Sigmoid colon (tissue), 7 donors: ENCODE results near the gene ACADS. TPM values are rescaled to one million over a fixed set of nuclear protein-coding genes. Genes with fewer than 3 reads are reported as not detected.

Experiments used
- DNase-seq: peaks from one replicate; pipeline ENCODE4 v3.0.0-alpha.2; 2019
- H3K27ac ChIP-seq, 4 donors: fragments of 200-600 bp; sonication (generic); one replicate each; pipeline ENCODE4 v1.5.1; 2016 to 2019; ENCODE audit warnings: mild to moderate bottlenecking in 1 of 4
- H3K27me3 ChIP-seq, 3 donors: fragments of 200-600 bp; sonication (generic); one replicate each; pipeline ENCODE4 v1.5.1; 2019; ENCODE audit warnings: mild to moderate bottlenecking in 1 of 3
- H3K36me3 ChIP-seq, 4 donors: fragments of 200-600 bp; sonication (generic); one replicate each; pipeline ENCODE4 v1.5.1; 2016 to 2019
- H3K4me1 ChIP-seq, 4 donors: fragments of 200-600 bp; sonication (generic); one replicate each; pipeline ENCODE4 v1.5.1; 2017 to 2019
- H3K4me3 ChIP-seq, 4 donors: fragments of 200-600 bp; sonication (generic); one replicate each; pipeline ENCODE4 v1.5.1; 2017 to 2019; ENCODE audit warnings: mild to moderate bottlenecking in 2 of 4, moderate library complexity in 1 of 4
- H3K9me3 ChIP-seq, 4 donors: fragments of 200-600 bp in 3 of 4; sonication (generic) in 3 of 4; one replicate each; pipeline versions ENCODE4 v1.5.1 to v1.6.1; 2013 to 2019
- CTCF ChIP-seq, 4 experiments: fragments of 450-650 bp in 3 of 4; fragments of 200-600 bp in 1 of 4; IDR thresholded peaks; one replicate each; pipeline ENCODE4 v1.5.1; 2016 to 2019; ENCODE audit warnings: antibody characterized with exemption in 4 of 4, mild to moderate bottlenecking in 3 of 4, moderate library complexity in 2 of 4
- EP300 ChIP-seq, 4 donors: sonication (generic); formaldehyde crosslinking; IDR thresholded peaks; one replicate each; pipeline ENCODE4 v1.6.1; 2017; ENCODE audit warnings: antibody characterized with exemption in 4 of 4
- POLR2A ChIP-seq, 2 donors: fragments of 450-650 bp; IDR thresholded peaks; one replicate each; pipeline ENCODE4 v1.6.1; 2016; ENCODE audit warnings: antibody characterized with exemption in 2 of 2, mild to moderate bottlenecking in 2 of 2, moderate library complexity in 2 of 2
- POLR2AphosphoS5 ChIP-seq, 4 donors: sonication (generic); formaldehyde crosslinking; IDR thresholded peaks; one replicate each; pipeline ENCODE4 v1.6.1; 2017; ENCODE audit warnings: antibody characterized with exemption in 4 of 4
- WGBS, 2 donors: extraction: QIAGEN DNeasy Blood & Tissue Kit; methylation state at CpG; one replicate each; pipeline ENCODE4 v1.1.7; 2013; 5-methylcytosine and 5-hydroxymethylcytosine counted together
- intact Hi-C: fragments of 100-400 bp; cut with DNase I; formaldehyde crosslinking; loops from one replicate; pipeline ENCODE4 v1.15.1; 2023
- polyA plus RNA-seq, 3 donors: library from polyadenylated mRNA; stranded (reverse); fragments of 200-250 nt; gene quantifications; one replicate each; pipeline ENCODE4 v1.2.3, GENCODE V29; 2013
- total RNA-seq, 4 donors: library from RNA; depleted of rRNA; stranded (reverse); fragments of >200 nt; gene quantifications; one replicate each; pipeline ENCODE4 v1.1.0, GENCODE V29; 2016
- donor health status: healthy with polysubstance abuse.
- donor health status: Bipolar disorder and iron deficiency.
- donor health status: healthy.

The ACADS gene
- total and polyA plus RNA-seq, 7 donors, result 36.8 to 325 (median 40.3) TPM

DNA sequence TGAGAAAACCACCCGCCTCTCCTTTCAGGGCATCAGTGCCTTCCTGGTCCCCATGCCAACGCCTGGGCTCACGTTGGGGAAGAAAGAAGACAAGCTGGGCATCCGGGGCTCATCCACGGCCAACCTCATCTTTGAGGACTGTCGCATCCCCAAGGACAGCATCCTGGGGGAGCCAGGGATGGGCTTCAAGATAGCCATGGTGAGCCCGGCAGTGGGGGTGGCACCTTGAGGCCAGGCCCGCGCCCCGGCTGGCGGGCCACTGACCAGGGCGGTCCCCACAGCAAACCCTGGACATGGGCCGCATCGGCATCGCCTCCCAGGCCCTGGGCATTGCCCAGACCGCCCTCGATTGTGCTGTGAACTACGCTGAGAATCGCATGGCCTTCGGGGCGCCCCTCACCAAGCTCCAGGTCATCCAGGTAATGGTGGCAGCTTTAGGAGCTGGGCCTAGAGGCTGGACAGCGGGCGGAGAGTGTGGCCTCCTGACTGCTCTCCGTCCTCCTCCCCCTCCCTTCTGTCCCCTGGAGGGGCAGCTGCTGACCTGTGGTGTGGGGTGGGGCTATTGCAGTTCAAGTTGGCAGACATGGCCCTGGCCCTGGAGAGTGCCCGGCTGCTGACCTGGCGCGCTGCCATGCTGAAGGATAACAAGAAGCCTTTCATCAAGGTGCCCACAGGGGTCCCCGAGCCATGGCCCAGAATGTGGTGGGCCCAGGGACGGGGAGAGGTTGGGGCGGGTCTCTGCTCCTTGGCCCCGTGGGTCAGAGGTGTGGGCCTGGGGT is 12.8 kb downstream of the ACADS start:
- H3K4me3 ChIP-seq, result no peak overlapping the region

GRCh38 chr12:120739031-120739762 is 13.6 kb downstream of the ACADS start:
- Histone ChIP-seq H3K4me1 (no peaks in the 10 kb centered on the region), H3K27me3 (no peaks in the 10 kb centered on the region), H3K9me3 (no peaks in the 10 kb centered on the region), H3K27ac (no peak overlapping the region), H3K36me3 (peaks cover 0 to 17% (median 8%) of the 10 kb centered on the region in 4 donors), H3K4me3 (no peak overlapping the region)
- DNase-seq, result no peak
- 95 to 96% methylated on average over 38 of the region's 38 CpGs for WGBS, 2 donors
- intact Hi-C loops, result no loop called here
- TF ChIP-seq POLR2A (IDR thresholded peaks at IDR 0.05) (no peak), EP300 (IDR thresholded peaks at IDR 0.05) (no peak), POLR2AphosphoS5 (IDR thresholded peaks at IDR 0.05) (no peak), CTCF (IDR thresholded peaks at IDR 0.05) (no peak)

More for the DNA sequence above, 12.8 kb downstream of the ACADS start:
- WGBS, 2 donors, result 90 to 93% methylated on average over 31 of the region's 31 CpGs
- TF ChIP-seq POLR2AphosphoS5 (IDR thresholded peaks at IDR 0.05) (no peak), EP300 (IDR thresholded peaks at IDR 0.05) (no peak), POLR2A (IDR thresholded peaks at IDR 0.05) (no peak), CTCF (IDR thresholded peaks at IDR 0.05) (no peak)
- peaks cover 0 to 17% (median 8%) of the 10 kb centered on the region in 4 donors for H3K36me3 ChIP-seq
- H3K4me1 ChIP-seq, result no peaks in the 10 kb centered on the region
- no peak overlapping the region for H3K27ac ChIP-seq
- intact Hi-C loops, result no loop called here
- H3K27me3 ChIP-seq, result no peaks in the 10 kb centered on the region
- no peaks in the 10 kb centered on the region for H3K9me3 ChIP-seq
- no peak for DNase-seq

DNA sequence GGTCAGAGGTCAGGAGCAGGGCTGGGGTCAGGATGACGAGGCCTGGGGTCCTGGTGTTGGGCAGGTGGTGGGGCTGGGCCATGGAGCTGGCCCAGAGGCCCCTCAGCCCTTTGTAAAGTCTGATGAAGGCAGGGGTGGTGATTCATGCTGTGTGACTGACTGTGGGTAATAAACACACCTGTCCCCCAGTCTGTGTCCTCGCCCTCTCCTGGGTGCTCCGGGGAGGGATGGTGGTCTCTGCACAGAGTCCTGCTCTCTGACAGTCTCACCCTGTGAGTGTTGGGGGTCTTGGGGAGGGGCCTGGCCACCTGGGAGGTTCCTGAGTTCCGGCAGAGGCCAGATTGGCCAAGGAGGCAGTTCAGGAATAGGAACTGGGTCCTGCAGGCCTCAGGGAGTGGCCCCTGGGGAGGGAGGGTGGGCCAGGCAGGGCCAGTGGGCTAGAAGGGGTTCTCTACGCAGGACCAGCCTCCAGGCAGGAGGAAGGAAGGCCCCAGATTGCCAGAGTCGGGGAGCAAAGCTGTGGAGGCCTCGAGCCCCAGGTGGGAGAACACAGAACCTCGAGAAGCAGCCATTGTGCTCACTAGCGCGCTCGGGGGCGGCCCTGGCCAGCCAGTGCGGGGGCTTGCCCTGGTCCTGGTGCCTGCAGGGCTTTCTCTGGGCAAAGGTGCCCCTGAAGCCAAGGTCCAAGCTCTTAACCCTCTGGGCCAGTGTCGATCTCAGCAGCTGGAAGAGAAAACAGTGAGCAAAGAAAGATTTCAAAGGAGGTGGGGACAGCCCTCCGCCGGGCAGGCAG is 14.4 kb downstream of the ACADS start:
- Histone ChIP-seq H3K27me3 (no peaks in the 10 kb centered on the region), H3K4me3 (no peak overlapping the region), H3K4me1 (no peaks in the 10 kb centered on the region), H3K9me3 (no peaks in the 10 kb centered on the region), H3K36me3 (peaks cover 0 to 17% (median 8%) of the 10 kb centered on the region in 4 donors), H3K27ac (no peak overlapping the region)
- 81 to 86% methylated on average over 16 of the region's 16 CpGs for WGBS, 2 donors
- no peak for DNase-seq
- intact Hi-C loops, result no loop called here
- TF ChIP-seq EP300 (IDR thresholded peaks at IDR 0.05) (no peak), POLR2A (IDR thresholded peaks at IDR 0.05) (no peak), CTCF (IDR thresholded peaks at IDR 0.05) (no peak), POLR2AphosphoS5 (IDR thresholded peaks at IDR 0.05) (no peak)

DNA sequence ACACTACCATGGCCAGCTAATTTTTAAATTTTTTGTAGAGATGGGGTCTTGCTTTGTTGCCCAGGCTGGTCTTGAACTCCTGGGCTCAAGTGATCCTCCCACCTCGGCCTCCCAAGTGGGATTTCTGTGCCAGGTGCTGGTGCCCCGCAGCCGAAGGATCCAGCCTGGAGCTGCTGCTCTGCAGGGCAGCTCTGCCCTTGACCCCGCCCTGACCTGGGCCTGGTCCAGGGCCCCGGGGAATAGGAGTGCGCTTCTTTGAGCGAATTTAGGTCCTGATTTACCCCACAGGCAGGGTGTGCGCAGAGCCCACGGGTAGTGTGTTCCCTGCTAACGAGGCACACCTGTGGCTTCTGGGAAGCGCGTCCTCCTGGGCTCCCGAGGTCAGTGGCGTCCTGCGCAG is 15.2 kb downstream of the ACADS start:
- TF ChIP-seq POLR2A (IDR thresholded peaks at IDR 0.05) (no peak), EP300 (IDR thresholded peaks at IDR 0.05) (no peak), CTCF (IDR thresholded peaks at IDR 0.05) (no peak), POLR2AphosphoS5 (IDR thresholded peaks at IDR 0.05) (no peak)
- Histone ChIP-seq H3K4me1 (no peaks in the 10 kb centered on the region), H3K36me3 (peaks cover 0 to 17% (median 8%) of the 10 kb centered on the region in 4 donors), H3K9me3 (no peaks in the 10 kb centered on the region), H3K4me3 (no peak overlapping the region), H3K27me3 (no peaks in the 10 kb centered on the region), H3K27ac (no peak overlapping the region)
- DNase-seq, result no peak
- intact Hi-C loops, result no loop called here
- WGBS, 2 donors, result 89 to 94% methylated on average over 15 of the region's 15 CpGs
